CD4-positive, alpha-beta T cell (primary cell): ENCODE data around the gene ACP4. TPM values are rescaled to one million over a fixed set of nuclear protein-coding genes. Genes with fewer than 3 reads are reported as not detected.

Experiments used
- ATAC-seq: fragments of 200-7000 bp; cut with Tn5 transposase; one replicate; pipeline ENCODE4 v1.10.0; 2022; ENCODE audit warnings: mild to moderate bottlenecking; ENCODE audit not compliant: poor library complexity
- CTCF ChIA-PET: fragments of 350-600 bp; sonication (Branson Sonifier 250); formaldehyde crosslinking; loops from one replicate; lab custom pipeline; 2021; ENCODE audit warnings: antibody characterized with exemption, inconsistent platforms; lab: Charles Lee
- POLR2A ChIA-PET: fragments of 350-600 bp; sonication (Branson Sonifier 250); formaldehyde crosslinking; loops from one replicate; lab custom pipeline; 2021; ENCODE audit warnings: antibody characterized with exemption, inconsistent platforms; lab: Charles Lee
- DNase-seq, 14 experiments: peaks; one replicate each; pipeline ENCODE4 v3.0.0-alpha.2; 2013 to 2020; ENCODE audit warnings: mixed read lengths in 2 of 14
- H3K27ac ChIP-seq, 2 donors: one replicate each; pipeline versions ENCODE4 v1.5.1 to v1.7.0; 2013; ENCODE audit warnings: low read length in 2 of 2, low read depth in 1 of 2, mild to moderate bottlenecking in 1 of 2
- H3K27me3 ChIP-seq, 2 experiments: 1 replicate in 1 of 2; 2 replicates in 1 of 2; pipeline versions ENCODE4 v1.6.1 to v1.7.0; 2013; ENCODE audit warnings: low read length in 2 of 2, control low read depth in 1 of 2, mild to moderate bottlenecking in 1 of 2, moderate library complexity in 1 of 2; ENCODE audit not compliant: insufficient read depth in 2 of 2, control insufficient read depth in 1 of 2
- H3K36me3 ChIP-seq: one replicate; pipeline ENCODE4 v1.6.1; 2013; ENCODE audit warnings: low read length, control low read depth; ENCODE audit not compliant: insufficient read depth
- H3K4me1 ChIP-seq: one replicate; pipeline ENCODE4 v1.6.1; 2013; ENCODE audit warnings: low read length, control low read depth; ENCODE audit not compliant: insufficient read depth
- H3K4me3 ChIP-seq: one replicate; pipeline ENCODE4 v1.5.1; 2013; ENCODE audit warnings: mild to moderate bottlenecking, low read length, moderate library complexity
- H3K9me3 ChIP-seq, 2 experiments: 1 replicate in 1 of 2; 2 replicates in 1 of 2; pipeline versions ENCODE4 v1.6.1 to v1.7.0; 2013; ENCODE audit warnings: low read length in 2 of 2, mild to moderate bottlenecking in 2 of 2, control low read depth in 1 of 2, moderate library complexity in 1 of 2; ENCODE audit not compliant: control insufficient read depth in 1 of 2, insufficient read depth in 1 of 2
- H3K27ac Mint-ChIP-seq: one replicate; pipeline ENCODE4 v1.8.0; 2020; ENCODE audit warnings: mixed read lengths
- H3K27me3 Mint-ChIP-seq: one replicate; pipeline ENCODE4 v1.8.0; 2021; ENCODE audit warnings: mixed read lengths
- H3K36me3 Mint-ChIP-seq: one replicate; pipeline ENCODE4 v1.8.0; 2021; ENCODE audit warnings: low read depth, mixed read lengths
- H3K4me1 Mint-ChIP-seq: one replicate; pipeline ENCODE4 v1.8.0; 2021; ENCODE audit warnings: low read depth, mixed read lengths
- H3K4me3 Mint-ChIP-seq: one replicate; pipeline ENCODE4 v1.8.0; 2020; ENCODE audit warnings: mild to moderate bottlenecking, mixed read lengths
- H3K9me3 Mint-ChIP-seq: one replicate; pipeline ENCODE4 v1.8.0; 2020; ENCODE audit warnings: mixed read lengths
- intact Hi-C, 2 experiments: fragments of 100-400 bp; cut with DNase I in 1 of 2; cut with micrococcal nuclease in 1 of 2; formaldehyde crosslinking; loops; one replicate each; pipeline versions ENCODE4 v1.15.1 to v1.9.0; 2023 to 2025; cut with DNase I, micrococcal nuclease
- total RNA-seq, 174 experiments: library from RNA in 2 of 174; stranded (reverse) in 2 of 174; gene quantifications; one replicate each; pipeline ENCODE4 v1.2.3 and lab custom pipeline; 2021 to 2026
- TF ChIP-seq, protein P1 (sequence below): fragments of 200-600 bp; IDR thresholded peaks from one replicate; pipeline ENCODE4 v1.8.0; 2022; ENCODE audit warnings: antibody characterized with exemption, mild to moderate bottlenecking

ACP4 gene
- total RNA-seq, 2 experiments from 2014 or later, result not detected

DNA sequence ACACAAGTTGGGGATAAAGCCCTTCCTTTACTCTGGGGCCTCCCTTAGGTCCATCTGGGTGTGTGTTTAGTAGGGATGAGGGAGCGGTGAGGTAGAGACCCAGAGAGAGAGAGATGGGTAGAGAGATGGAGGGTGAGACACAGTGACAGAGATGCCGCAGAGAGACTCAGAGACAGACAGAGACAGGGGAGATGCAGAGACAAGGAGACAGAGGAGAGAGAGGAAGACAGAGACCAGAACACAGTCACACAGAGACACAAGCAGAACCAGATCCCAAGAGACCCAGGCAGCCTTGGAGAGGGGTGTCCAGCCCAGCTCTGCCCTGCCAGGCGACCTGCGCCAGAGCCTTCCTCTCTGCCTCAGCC, 31.0 kb downstream of the ACP4 start:
- no peak overlapping the region for H3K4me3 ChIP-seq
- TF ChIP-seq, protein P1, sequence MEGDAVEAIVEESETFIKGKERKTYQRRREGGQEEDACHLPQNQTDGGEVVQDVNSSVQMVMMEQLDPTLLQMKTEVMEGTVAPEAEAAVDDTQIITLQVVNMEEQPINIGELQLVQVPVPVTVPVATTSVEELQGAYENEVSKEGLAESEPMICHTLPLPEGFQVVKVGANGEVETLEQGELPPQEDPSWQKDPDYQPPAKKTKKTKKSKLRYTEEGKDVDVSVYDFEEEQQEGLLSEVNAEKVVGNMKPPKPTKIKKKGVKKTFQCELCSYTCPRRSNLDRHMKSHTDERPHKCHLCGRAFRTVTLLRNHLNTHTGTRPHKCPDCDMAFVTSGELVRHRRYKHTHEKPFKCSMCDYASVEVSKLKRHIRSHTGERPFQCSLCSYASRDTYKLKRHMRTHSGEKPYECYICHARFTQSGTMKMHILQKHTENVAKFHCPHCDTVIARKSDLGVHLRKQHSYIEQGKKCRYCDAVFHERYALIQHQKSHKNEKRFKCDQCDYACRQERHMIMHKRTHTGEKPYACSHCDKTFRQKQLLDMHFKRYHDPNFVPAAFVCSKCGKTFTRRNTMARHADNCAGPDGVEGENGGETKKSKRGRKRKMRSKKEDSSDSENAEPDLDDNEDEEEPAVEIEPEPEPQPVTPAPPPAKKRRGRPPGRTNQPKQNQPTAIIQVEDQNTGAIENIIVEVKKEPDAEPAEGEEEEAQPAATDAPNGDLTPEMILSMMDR, result no peak
- peaks cover 24% of the 10 kb centered on the region for H3K4me1 ChIP-seq
- no peaks in the 10 kb centered on the region for H3K36me3 ChIP-seq
- ATAC-seq (no peak), DNase-seq (no peak)
- no peak overlapping the region for H3K27ac ChIP-seq
- Mint-ChIP-seq H3K27me3 (peaks cover 79% of the 10 kb centered on the region), H3K4me3 (no peak overlapping the region), H3K9me3 (no peaks in the 10 kb centered on the region), H3K36me3 (no peaks in the 10 kb centered on the region), H3K4me1 (peaks cover 18% of the 10 kb centered on the region), H3K27ac (no peak overlapping the region)
- peaks cover 40 to 53% of the 10 kb centered on the region in 2 experiments for H3K27me3 ChIP-seq
- intact Hi-C loops, result no loop called here
- peaks cover 0 to 26% of the 10 kb centered on the region in 2 experiments for H3K9me3 ChIP-seq
- ChIA-PET POLR2A (no interaction called here), CTCF (no interaction called here)

- no peak overlapping the region for H3K4me3 ChIP-seq
- Mint-ChIP-seq H3K4me1 (peaks cover 18% of the 10 kb centered on the region), H3K4me3 (no peak overlapping the region), H3K27me3 (peaks cover 79% of the 10 kb centered on the region), H3K9me3 (no peaks in the 10 kb centered on the region), H3K36me3 (no peaks in the 10 kb centered on the region), H3K27ac (no peak overlapping the region)
- no peaks in the 10 kb centered on the region for H3K36me3 ChIP-seq
- peaks cover 0 to 29% of the 10 kb centered on the region in 2 experiments for H3K9me3 ChIP-seq
- ChIA-PET CTCF (no interaction called here), POLR2A (no interaction called here)
- TF ChIP-seq, protein P1, result no peak
- ATAC-seq (no peak), DNase-seq (no peak)
- H3K27ac ChIP-seq, result no peak overlapping the region
- intact Hi-C loops, result no loop called here
- H3K4me1 ChIP-seq, result peaks cover 24% of the 10 kb centered on the region
- peaks cover 40 to 50% of the 10 kb centered on the region in 2 experiments for H3K27me3 ChIP-seq
Observed at GRCh38 chr19:50821622-50822021, 31.4 kb downstream of the ACP4 start.

DNA sequence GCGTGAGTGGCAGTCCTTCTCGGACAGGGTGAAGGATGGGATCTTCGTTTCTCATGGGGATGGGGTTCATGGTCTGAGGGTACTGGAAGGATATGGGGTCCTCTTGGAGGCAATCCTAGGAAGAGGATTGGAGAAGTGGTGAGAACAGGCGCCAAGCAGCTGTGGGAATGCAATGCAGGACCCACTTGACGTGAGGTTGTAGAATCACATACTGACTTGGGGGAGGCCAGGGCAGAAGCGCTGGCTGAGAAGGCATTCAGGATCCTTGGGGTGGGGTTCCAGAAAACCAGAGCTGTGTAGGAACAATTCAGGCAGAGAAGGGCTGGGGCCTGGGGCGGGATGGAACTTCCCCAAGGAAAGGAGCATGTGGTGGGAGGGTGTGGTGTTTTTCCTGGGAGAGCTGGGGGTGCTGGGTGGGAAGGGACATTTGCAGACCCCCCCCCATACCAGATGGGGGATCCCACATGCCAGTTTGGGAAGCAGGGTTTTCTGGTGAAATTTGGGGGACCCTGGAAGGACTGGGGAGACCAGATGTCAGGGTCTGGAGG, 32.5 kb downstream of the ACP4 start:
- intact Hi-C loops, result no loop called here
- Mint-ChIP-seq H3K36me3 (no peaks in the 10 kb centered on the region), H3K4me1 (peaks cover 18% of the 10 kb centered on the region), H3K27me3 (peaks cover 75% of the 10 kb centered on the region), H3K9me3 (no peaks in the 10 kb centered on the region), H3K27ac (no peak overlapping the region), H3K4me3 (no peak overlapping the region)
- Histone ChIP-seq H3K36me3 (no peaks in the 10 kb centered on the region), H3K27me3 (peaks cover 32 to 44% of the 10 kb centered on the region in 2 experiments), H3K27ac (no peak overlapping the region), H3K4me1 (peaks cover 22% of the 10 kb centered on the region), H3K4me3 (no peak overlapping the region), H3K9me3 (peaks cover 0 to 33% of the 10 kb centered on the region in 2 experiments)
- DNase-seq, result no peak
- ATAC-seq, result no peak
- POLR2A ChIA-PET, result no interaction called here
- CTCF ChIA-PET, result no interaction called here
- TF ChIP-seq, protein P1, result no peak
